ENCODE data around the gene RPL29. TPM values are rescaled to one million over a fixed set of nuclear protein-coding genes. Genes with fewer than 3 reads are reported as not detected.

Gene RPL29
- total and polyA plus RNA-seq, 5 donors from 2014 or later, result 1,128 to 1,661 (median 1,243) TPM

GRCh38 chr3:51984269-51984647, 11.4 kb downstream of the RPL29 start:
- Histone ChIP-seq H3K27ac (ENCODE audit: insufficient read depth, low read length, poor library complexity, severe bottlenecking) (no peak overlapping the region), H3K9me3 (ENCODE audit: control insufficient read depth in 2 of 2, low read length in 2 of 2) (no peaks in the 10 kb centered on the region), H3K4me1 (ENCODE audit: control insufficient read depth, insufficient read depth, low read length, poor library complexity, severe bottlenecking) (peaks cover 30% of the 10 kb centered on the region), H3K36me3 (ENCODE audit: control insufficient read depth, insufficient read depth, low read length) (no peaks in the 10 kb centered on the region), H3K4me3 (ENCODE audit: low read depth, low read length) (no peak overlapping the region), H3K27me3 (ENCODE audit: control insufficient read depth, insufficient read depth, low read length) (no peaks in the 10 kb centered on the region)
- H3K27ac Mint-ChIP-seq, result peak overlapping the region; percentile 36 to 98 (median 89)
- peaks cover 0 to 1% (median 0%) of the 10 kb centered on the region in 7 donors for H3K9me3 Mint-ChIP-seq
- peaks cover 8 to 33% (median 19%) of the 10 kb centered on the region in 4 donors for H3K4me1 Mint-ChIP-seq
- ATAC-seq (ENCODE audit: low read depth in 2 of 2) (no peak), DNase-seq (no peak)
- peak overlapping the region; percentile 48 to 95 (median 94) for H3K4me3 Mint-ChIP-seq
- H3K27me3 Mint-ChIP-seq, result no peaks in the 10 kb centered on the region
- H3K36me3 Mint-ChIP-seq, result no peaks in the 10 kb centered on the region

- peak overlapping the region; percentile 89 to 98 (median 96) for H3K27ac Mint-ChIP-seq
- no peak overlapping the region for H3K4me3 ChIP-seq (ENCODE audit: low read depth, low read length)
- peak overlapping the region; percentile 85 for H3K27ac ChIP-seq (ENCODE audit: insufficient read depth, low read length, poor library complexity, severe bottlenecking)
- H3K9me3 Mint-ChIP-seq, result peaks cover 0 to 1% (median 0%) of the 10 kb centered on the region in 7 donors
- DNase-seq, result no peak
- H3K4me3 Mint-ChIP-seq, result peak overlapping the region; percentile 93 to 95 (median 94)
- H3K27me3 ChIP-seq (ENCODE audit: control insufficient read depth, insufficient read depth, low read length), result no peaks in the 10 kb centered on the region
- no peaks in the 10 kb centered on the region for H3K36me3 Mint-ChIP-seq
- no peaks in the 10 kb centered on the region for H3K27me3 Mint-ChIP-seq
- H3K36me3 ChIP-seq (ENCODE audit: control insufficient read depth, insufficient read depth, low read length), result no peaks in the 10 kb centered on the region
- peaks cover 30% of the 10 kb centered on the region for H3K4me1 ChIP-seq (ENCODE audit: control insufficient read depth, insufficient read depth, low read length, poor library complexity, severe bottlenecking)
- no peaks in the 10 kb centered on the region for H3K9me3 ChIP-seq (ENCODE audit: control insufficient read depth in 2 of 2, low read length in 2 of 2)
- peaks cover 8 to 37% (median 21%) of the 10 kb centered on the region in 4 donors for H3K4me1 Mint-ChIP-seq
- peak; percentile 4 to 8 for ATAC-seq (ENCODE audit: low read depth in 2 of 2)
Measured at GRCh38 chr3:51983578-51984268, 12.0 kb downstream of the RPL29 start.

DNA sequence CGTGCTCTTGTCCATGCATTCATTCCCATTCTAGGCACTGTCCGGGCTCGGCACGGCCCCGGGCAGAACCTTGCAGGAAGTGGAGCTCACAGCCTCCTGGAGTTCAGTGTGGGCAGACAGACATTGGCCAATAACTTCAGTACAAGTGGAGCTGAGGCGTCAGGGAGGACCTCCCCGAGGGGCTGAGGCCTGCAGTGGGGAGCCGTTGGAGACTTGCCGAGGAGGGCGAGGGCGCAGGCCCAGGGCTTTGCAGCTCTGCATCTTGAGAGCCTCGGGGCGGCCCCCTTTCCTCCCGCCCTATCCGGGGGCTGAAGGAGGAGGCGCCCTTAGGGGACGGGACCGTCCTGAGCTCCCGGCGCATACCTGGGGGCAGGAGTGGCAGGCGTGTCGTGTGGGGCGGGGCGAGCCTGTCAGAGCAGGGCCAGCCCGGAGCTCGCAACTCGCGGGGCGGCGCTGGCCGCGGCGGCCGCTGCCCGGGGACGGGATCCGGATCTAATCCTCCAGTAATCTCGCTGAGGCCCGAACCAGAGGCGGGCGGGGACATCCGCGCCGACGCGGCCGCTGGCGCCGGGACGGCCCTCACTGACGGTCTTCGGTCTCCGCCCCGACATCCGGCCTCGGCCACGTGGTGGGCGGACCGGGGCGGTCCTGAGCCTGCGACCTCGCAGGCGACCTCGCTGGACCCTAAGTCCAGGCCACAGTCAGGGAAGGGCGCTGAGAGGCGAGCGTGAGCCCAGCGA, 12.7 kb downstream of the RPL29 start, which contains the start of gene ACY1:
ACY1 (plus strand) TSS at position 698 of the 740 bp plus-strand sequence. CDS start 530 bp downstream, outside the sequence.
- Mint-ChIP-seq H3K4me3 (peak within 1 kb of the TSS; percentile 93 to 97 (median 94)), H3K4me1 (peaks cover 8 to 40% (median 21%) of the 10 kb centered on the region in 4 donors), H3K27ac (peak within 1 kb of the TSS; percentile 96 to 98 (median 98)), H3K36me3 (no peaks in the 10 kb centered on the region), H3K27me3 (no peaks in the 10 kb centered on the region), H3K9me3 (no peaks in the 10 kb centered on the region)
- H3K27ac ChIP-seq (ENCODE audit: insufficient read depth, low read length, poor library complexity, severe bottlenecking), result peak within 1 kb of the TSS; percentile 85
- H3K27me3 ChIP-seq (ENCODE audit: control insufficient read depth, insufficient read depth, low read length), result no peaks in the 10 kb centered on the region
- H3K36me3 ChIP-seq (ENCODE audit: control insufficient read depth, insufficient read depth, low read length), result no peaks in the 10 kb centered on the region
- DNase-seq (peak; percentile 56 to 82 (median 76)), ATAC-seq (ENCODE audit: low read depth in 2 of 2) (peak; percentile 67 to 71)
- peaks cover 31% of the 10 kb centered on the region for H3K4me1 ChIP-seq (ENCODE audit: control insufficient read depth, insufficient read depth, low read length, poor library complexity, severe bottlenecking)
- H3K4me3 ChIP-seq (ENCODE audit: low read depth, low read length), result peak within 1 kb of the TSS; percentile 86
- no peaks in the 10 kb centered on the region for H3K9me3 ChIP-seq (ENCODE audit: control insufficient read depth in 2 of 2, low read length in 2 of 2)

- peaks cover 9 to 42% (median 20%) of the 10 kb centered on the region in 4 donors for H3K4me1 Mint-ChIP-seq
- H3K27me3 Mint-ChIP-seq, result no peaks in the 10 kb centered on the region
- H3K4me3 Mint-ChIP-seq, result peak overlapping the region; percentile 93 to 97 (median 94)
- Histone ChIP-seq H3K9me3 (ENCODE audit: control insufficient read depth in 2 of 2, low read length in 2 of 2) (no peaks in the 10 kb centered on the region), H3K27ac (ENCODE audit: insufficient read depth, low read length, poor library complexity, severe bottlenecking) (peak overlapping the region; percentile 85), H3K36me3 (ENCODE audit: control insufficient read depth, insufficient read depth, low read length) (no peaks in the 10 kb centered on the region), H3K27me3 (ENCODE audit: control insufficient read depth, insufficient read depth, low read length) (no peaks in the 10 kb centered on the region), H3K4me1 (ENCODE audit: control insufficient read depth, insufficient read depth, low read length, poor library complexity, severe bottlenecking) (peaks cover 37% of the 10 kb centered on the region), H3K4me3 (ENCODE audit: low read depth, low read length) (peak overlapping the region; percentile 86)
- ATAC-seq (ENCODE audit: low read depth in 2 of 2) (peak; percentile 16 to 22), DNase-seq (peak in 2 of 3 donors; percentile 14 to 54)
- no peaks in the 10 kb centered on the region for H3K9me3 Mint-ChIP-seq
- peak overlapping the region; percentile 96 to 98 (median 98) for H3K27ac Mint-ChIP-seq
- no peaks in the 10 kb centered on the region for H3K36me3 Mint-ChIP-seq
Measured at GRCh38 chr3:51982352-51982837, 13.3 kb downstream of the RPL29 start.

DNA sequence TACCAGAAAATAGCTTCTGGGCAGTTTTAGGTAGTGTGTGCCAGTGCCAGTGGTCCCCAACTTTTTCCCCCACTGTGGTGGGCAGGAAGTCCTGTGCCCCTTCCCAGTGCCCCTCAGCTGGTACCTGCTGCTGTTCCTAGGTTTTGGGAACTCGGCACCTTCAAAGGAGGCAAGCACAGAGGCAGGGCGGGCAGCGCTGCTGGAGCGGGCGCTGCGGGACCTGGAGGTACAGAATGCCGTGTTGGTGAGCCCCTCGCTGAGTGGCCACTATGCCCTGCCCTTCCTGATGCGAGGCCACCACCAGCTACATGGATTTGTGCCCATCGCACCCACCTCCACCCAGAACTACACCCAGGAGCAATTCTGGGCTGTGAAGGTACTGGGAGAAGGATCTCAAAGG, 15.4 kb downstream of the RPL29 start:
- H3K4me3 Mint-ChIP-seq, result no peak overlapping the region
- peaks cover 53% of the 10 kb centered on the region for H3K4me1 ChIP-seq (ENCODE audit: control insufficient read depth, insufficient read depth, low read length, poor library complexity, severe bottlenecking)

GRCh38 chr3:51978143-51978502, 17.6 kb downstream of the RPL29 start:
- H3K27me3 ChIP-seq (ENCODE audit: control insufficient read depth, insufficient read depth, low read length), result no peaks in the 10 kb centered on the region
- peaks cover 24 to 58% (median 34%) of the 10 kb centered on the region in 4 donors for H3K4me1 Mint-ChIP-seq
- no peaks in the 10 kb centered on the region for H3K9me3 ChIP-seq (ENCODE audit: control insufficient read depth in 2 of 2, low read length in 2 of 2)
- peaks cover 6% of the 10 kb centered on the region for H3K27me3 Mint-ChIP-seq
- no peak overlapping the region for H3K27ac Mint-ChIP-seq
- no peaks in the 10 kb centered on the region for H3K36me3 ChIP-seq (ENCODE audit: control insufficient read depth, insufficient read depth, low read length)
- no peak for DNase-seq
- H3K27ac ChIP-seq (ENCODE audit: insufficient read depth, low read length, poor library complexity, severe bottlenecking), result no peak overlapping the region
- no peaks in the 10 kb centered on the region for H3K36me3 Mint-ChIP-seq
- H3K9me3 Mint-ChIP-seq, result no peaks in the 10 kb centered on the region
- H3K4me3 Mint-ChIP-seq, result peak overlapping the region in 1 of 4 donors; percentile 28
- H3K4me3 ChIP-seq (ENCODE audit: low read depth, low read length), result no peak overlapping the region
- peaks cover 59% of the 10 kb centered on the region for H3K4me1 ChIP-seq (ENCODE audit: control insufficient read depth, insufficient read depth, low read length, poor library complexity, severe bottlenecking)
- no peak for ATAC-seq (ENCODE audit: low read depth in 2 of 2)

More for the DNA sequence above, 15.4 kb downstream of the RPL29 start:
- ATAC-seq (ENCODE audit: low read depth in 2 of 2) (no peak), DNase-seq (no peak)
- no peak overlapping the region for H3K4me3 ChIP-seq (ENCODE audit: low read depth, low read length)
- no peak overlapping the region for H3K27ac Mint-ChIP-seq
- H3K9me3 Mint-ChIP-seq, result no peaks in the 10 kb centered on the region
- no peaks in the 10 kb centered on the region for H3K9me3 ChIP-seq (ENCODE audit: control insufficient read depth in 2 of 2, low read length in 2 of 2)
- no peaks in the 10 kb centered on the region for H3K36me3 Mint-ChIP-seq
- H3K27ac ChIP-seq (ENCODE audit: insufficient read depth, low read length, poor library complexity, severe bottlenecking), result no peak overlapping the region
- H3K36me3 ChIP-seq (ENCODE audit: control insufficient read depth, insufficient read depth, low read length), result no peaks in the 10 kb centered on the region
- H3K4me1 Mint-ChIP-seq, result peaks cover 19 to 60% (median 28%) of the 10 kb centered on the region in 4 donors
- H3K27me3 Mint-ChIP-seq, result no peaks in the 10 kb centered on the region
- H3K27me3 ChIP-seq (ENCODE audit: control insufficient read depth, insufficient read depth, low read length), result no peaks in the 10 kb centered on the region

DNA sequence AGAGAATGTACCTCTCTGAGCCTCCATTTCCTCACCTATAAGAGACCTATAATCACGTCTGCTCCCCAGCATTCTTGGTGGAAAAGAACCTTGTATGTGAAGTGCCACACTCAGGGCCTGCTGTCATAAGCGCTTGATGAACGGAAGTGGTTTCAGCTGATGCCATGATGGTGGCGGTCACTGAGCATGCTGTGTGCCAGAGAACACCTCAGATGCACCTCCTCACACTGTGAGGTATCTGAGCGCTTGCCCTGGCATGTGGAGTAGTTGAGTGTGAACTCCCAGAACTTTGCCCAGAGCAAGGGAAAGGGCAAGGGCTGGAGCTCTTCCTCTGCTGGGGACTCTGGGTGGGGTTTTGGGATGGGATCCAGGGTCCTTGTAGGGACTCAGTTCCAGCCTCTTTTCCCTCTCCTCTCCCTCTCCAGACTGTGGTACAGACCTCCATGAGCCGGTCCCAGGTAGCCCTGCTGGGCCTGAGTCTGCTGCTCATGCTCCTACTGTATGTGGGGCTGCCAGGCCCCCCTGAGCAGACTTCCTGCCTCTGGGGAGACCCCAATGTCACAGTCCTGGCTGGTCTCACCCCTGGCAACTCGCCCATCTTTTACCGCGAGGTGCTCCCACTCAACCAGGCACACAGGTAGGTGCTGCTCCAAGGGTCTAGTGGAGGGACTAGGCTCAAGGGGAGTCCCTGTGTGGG, 18.1 kb downstream of the RPL29 start:
- Histone ChIP-seq H3K4me1 (ENCODE audit: control insufficient read depth, insufficient read depth, low read length, poor library complexity, severe bottlenecking) (peaks cover 56% of the 10 kb centered on the region), H3K4me3 (ENCODE audit: low read depth, low read length) (no peak overlapping the region), H3K9me3 (ENCODE audit: control insufficient read depth in 2 of 2, low read length in 2 of 2) (no peaks in the 10 kb centered on the region), H3K36me3 (ENCODE audit: control insufficient read depth, insufficient read depth, low read length) (no peaks in the 10 kb centered on the region), H3K27ac (ENCODE audit: insufficient read depth, low read length, poor library complexity, severe bottlenecking) (no peak overlapping the region), H3K27me3 (ENCODE audit: control insufficient read depth, insufficient read depth, low read length) (no peaks in the 10 kb centered on the region)
- peaks cover 22 to 55% (median 31%) of the 10 kb centered on the region in 4 donors for H3K4me1 Mint-ChIP-seq
- DNase-seq (peak; percentile 32 to 68 (median 53)), ATAC-seq (ENCODE audit: low read depth in 2 of 2) (peak; percentile 35 to 48)
- H3K9me3 Mint-ChIP-seq, result no peaks in the 10 kb centered on the region
- peak overlapping the region; percentile 61 to 92 (median 78) for H3K4me3 Mint-ChIP-seq
- H3K36me3 Mint-ChIP-seq, result no peaks in the 10 kb centered on the region
- peaks cover 6% of the 10 kb centered on the region for H3K27me3 Mint-ChIP-seq
- peak overlapping the region; percentile 60 to 85 (median 83) for H3K27ac Mint-ChIP-seq
